GM19463 (cell line): Measurements from ENCODE around the gene SYNE3.

ENCODE experiments used
- ATAC-seq: cut with Tn5 transposase; IDR thresholded peaks from one replicate; pipeline ENCODE4 v1.9.1; 2021; ENCODE audit warnings: mild to moderate bottlenecking, moderate library complexity; ENCODE audit not compliant: unreplicated experiment

Gene SYNE3

DNA sequence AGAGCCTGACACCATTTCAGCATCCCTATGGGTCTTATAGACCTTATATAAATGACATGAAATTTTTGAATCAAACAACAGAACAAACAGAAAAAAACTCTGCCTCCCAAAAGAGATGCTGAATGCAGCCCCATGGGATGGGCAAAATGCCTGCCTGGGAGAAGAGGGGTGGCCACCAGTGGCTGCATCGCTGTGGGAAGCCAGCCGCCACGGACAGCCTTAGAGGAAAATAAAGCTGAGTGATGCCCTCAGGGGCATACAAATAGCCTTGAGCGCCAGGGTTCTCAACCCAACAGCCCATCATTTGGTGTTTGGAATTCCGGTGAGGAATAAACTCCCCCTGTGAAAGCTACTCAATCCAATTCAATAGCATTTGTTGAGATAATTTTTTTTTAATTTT is 22.9 kb downstream of the SYNE3 start:
- ATAC-seq: no peak

DNA sequence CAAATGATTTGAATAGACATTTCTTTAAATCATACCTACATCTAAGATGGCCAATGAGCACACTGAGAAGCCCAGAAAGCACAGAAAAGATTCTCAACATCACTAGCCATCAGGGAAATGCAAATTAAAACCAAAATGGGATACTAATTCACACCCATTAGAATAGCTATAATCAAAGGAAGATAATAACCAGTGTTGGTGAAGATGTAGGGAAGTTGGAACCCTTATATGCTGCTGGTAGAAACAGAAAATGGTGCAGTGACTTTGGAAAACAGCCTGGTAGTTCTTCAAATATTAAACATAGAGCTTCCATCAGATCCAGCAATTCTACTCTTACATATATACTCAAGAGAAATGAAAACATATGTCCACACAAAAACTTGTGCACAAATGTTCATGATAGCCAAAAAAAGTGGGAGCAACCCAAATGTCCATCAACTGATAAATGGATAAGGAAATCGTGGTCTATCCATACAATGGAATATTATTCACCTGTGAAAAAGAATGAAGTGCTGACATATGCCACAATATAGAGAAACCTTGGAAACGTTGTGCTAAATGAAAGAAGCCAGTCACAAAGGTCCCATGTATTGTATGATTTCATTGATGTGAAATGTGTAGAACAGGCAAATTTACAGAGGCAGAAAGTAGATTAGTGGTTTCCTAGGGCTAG is 24.4 kb downstream of the SYNE3 start:
- ATAC-seq: no peak

DNA sequence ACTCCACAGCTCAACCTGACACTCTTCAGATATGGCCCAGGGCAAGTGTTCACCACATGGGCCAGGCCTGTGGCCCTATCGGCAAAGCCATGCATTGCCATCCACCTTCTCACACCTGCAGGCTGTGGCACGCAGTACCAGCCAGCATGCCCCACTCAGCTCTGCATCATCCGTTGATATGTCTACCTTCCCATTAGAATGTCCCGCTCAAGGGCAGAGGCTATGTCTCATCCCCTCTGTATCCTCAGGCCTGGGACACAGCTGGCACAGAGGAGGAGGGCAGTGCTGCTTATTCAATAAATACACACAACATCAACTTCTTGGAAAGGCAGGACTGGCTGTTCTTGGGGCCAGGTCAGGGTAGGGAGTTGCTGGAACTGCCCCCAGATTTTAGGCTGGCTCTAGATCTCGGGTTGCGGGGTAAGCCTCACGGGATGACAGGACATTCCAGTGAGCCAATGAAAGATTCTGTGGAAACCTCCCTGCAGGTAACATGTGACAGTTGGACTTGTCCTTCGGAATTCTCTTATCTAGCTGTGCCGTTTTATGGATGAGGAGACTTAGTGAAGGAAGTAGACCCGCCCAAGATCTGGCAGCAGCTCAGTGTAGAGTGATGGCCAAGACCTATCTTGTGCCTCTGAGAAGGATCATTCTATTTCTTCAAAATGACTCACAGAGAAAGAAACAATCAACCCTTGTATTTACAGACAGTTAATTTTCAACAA is 25.6 kb downstream of the SYNE3 start:
- ATAC-seq: no peak

DNA sequence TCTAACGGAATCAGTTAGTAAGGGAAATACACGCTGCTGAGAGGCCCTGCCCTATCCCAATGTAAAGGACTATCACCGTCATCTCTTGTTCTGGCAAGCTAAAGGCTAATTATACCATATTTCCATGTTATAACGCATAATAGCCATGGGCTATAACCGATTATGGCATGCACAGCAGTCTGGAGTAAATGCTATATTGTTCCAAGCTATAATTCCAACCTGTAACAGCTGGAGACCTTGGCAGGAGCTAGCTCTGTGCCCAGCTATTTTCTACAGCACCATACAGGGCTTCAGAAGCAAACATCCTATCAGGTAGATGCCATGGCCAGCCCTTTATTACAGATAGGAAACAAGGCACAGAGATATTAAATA is 26.3 kb downstream of the SYNE3 start:
- ATAC-seq: no peak

DNA sequence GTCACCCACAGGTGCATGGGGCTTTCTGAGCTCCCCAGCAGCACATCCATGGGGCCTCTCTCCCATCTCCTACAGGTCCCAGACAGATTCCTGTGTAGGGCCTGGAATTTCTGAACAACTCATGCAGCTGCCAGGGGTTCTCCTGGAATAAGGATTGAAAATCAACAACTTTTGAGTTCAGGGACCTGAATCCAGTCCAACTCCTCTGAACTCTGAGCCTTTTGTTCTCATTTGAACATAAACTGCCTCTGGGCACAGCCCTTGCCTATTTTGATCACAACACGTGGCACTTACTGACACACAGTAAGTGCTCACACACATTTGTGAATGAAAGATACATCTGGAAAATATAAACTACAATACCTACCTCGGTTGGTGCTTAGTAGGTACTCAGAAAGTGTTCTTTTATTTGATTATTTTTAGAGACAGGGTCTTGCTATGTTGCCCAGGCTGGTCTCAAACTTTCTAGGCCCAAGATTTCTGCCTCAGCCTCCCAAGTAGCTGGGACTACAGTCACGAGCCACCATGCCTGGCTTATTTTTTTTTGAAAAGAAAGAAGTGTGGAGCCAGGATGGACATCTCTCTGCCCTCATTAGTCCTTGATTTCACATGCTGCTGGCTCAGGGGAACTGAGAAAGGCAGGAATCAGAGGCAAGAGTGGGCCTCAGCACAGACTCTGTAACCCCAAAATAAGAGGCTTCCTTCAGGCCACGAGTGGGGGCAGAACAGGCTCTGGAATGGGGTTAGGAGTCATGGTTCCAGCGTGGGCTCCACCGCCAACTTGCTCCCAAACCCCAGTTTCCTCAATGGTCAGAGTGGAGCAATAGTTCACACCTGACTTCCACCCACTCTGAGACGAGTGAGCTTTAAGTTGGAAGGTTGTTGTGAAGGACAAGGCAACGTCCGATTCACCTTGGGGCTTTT is 27.0 kb downstream of the SYNE3 start:
- no peak for ATAC-seq

DNA sequence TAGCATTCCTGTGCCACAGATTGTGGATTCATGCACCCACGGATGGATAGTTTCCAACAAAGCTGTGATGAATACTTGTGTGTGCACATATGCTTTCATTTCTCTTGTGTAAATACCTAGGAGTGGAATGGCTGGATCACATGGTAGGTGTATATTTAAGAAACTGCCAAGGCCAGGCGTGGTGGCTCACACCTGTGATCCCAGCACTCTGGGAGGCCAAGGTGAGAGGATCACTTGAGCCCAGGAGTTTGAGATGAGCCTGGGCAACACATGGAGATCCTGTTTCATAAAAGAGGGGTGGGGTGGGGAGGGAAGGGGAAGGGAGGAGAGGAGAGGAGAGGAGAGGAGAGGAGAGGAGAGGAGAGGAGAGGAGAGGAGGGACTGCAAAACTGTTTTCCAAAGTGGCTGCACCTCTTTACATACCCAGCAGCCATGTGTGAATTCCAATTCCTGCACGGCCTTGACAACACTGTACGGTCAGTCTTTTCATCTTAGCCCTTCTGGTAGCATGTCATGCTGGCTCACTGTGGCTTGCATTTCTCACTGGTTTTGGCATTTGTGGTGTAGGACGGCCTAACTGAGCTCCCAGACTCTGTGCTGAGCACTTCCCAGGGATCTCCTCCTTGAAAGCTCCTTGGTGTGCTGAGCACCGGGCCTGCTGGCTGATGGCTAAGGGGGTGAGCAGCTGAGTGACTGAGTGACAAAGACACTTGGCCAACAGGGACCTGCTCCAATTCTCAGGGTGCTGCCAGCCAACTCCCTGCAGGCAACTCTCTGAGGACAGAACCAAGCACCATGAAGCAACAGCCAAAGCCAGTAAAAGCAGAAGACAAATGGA is 27.9 kb downstream of the SYNE3 start:
- no peak for ATAC-seq

DNA sequence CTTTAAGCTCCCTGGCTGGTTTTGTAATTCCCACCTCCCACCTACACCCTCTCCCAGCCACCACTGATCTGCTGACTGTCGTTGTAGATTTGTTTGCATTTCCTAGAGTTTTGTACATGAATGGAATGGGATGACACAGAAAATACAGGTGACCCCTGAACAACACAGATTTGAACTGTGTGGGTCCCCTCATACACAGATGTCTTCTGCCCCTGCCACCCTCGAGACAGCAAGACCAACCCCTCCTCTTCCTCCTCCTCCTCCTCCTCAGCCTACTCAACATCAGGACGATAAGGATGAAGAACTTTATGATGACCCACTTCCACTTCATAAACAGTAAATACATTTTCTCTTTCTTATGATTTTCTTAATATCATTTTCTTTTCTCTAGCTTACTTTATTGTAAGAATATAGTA is 28.8 kb downstream of the SYNE3 start:
- ATAC-seq: no peak

DNA sequence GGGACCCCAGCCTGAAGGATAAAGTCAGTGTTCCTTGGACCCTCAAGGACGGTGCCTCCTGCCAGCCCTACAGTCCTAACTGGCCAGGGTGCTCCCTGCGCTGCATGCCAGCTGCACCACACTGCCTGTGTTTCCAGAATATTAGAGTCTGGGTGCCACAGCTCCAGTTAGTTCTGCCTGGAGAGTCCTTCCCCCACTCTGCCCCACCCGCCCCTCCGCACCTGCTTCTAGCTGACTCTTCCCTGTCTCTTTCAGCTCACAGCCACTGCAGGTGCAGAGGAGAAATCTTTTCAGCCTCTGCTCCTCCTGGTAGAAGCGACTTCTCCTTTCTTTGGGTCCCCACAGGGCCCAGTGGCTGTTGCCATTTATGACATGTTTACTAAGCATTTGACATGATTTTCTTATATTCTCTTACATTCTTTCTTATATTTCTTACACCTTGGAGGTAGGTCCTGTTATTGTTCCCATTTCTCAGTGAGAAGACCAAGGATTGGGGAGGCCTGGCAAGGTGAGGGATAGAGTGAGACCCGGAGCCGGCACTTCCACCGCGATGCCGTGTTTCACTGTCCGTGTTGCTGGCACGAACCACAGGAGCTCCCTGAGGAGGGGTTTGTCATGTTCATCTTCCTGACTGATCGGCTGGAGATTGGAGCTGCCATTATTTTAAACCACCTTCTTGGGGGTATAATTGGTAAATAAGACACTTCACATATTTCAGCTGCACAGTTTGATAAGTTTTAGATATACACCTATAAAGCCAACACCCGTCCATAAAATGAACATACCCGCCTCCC is 29.4 kb downstream of the SYNE3 start:
- no peak for ATAC-seq

DNA sequence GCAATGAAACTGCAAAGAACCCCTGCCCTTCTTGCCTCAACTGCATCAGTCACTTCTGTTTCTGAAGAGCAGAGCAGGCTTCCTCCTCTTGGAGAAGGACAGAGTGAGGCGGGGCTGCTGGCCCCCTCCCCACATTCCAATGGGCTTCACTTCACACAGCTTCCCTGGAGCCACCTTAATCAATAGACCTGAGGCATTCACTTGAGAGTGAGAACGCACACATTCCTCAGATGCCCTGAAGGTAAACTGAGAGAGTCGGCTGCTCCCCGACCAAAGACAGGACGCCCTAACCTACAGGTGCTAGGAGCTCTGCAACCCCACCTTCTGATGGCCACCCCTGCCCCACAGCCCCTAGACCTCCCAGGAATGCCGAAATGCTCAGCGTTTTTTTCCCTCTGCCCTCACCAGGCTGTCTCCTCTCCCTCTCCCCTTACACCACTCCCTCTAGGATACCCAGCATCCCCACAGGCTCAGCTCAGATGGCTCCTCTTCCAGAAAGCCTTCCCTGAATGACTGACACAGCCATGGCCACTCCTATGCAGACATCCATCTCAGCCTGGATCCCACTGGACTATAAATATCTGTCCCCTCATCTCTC is 31.1 kb downstream of the SYNE3 start:
- no peak for ATAC-seq

DNA sequence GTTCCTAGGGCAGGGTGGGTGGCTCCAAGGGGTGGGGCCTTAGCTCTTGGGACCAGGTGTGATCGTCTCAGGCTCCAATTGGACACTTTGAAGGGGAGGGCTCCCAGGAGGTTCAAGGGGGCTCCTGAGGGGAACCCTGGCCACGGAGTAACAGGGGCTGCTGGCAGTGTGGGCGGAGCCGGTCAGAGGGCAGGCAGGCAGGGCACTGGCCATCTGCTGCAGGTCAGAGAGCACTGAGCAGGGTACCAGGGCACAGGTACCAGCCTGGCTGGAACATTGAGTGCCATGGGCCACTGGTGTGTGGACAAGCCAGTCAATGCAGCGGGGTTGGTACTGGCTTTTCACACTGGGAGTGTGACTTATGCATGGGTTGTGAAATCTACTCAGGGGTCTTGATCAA is 32.2 kb downstream of the SYNE3 start:
- no peak for ATAC-seq

DNA sequence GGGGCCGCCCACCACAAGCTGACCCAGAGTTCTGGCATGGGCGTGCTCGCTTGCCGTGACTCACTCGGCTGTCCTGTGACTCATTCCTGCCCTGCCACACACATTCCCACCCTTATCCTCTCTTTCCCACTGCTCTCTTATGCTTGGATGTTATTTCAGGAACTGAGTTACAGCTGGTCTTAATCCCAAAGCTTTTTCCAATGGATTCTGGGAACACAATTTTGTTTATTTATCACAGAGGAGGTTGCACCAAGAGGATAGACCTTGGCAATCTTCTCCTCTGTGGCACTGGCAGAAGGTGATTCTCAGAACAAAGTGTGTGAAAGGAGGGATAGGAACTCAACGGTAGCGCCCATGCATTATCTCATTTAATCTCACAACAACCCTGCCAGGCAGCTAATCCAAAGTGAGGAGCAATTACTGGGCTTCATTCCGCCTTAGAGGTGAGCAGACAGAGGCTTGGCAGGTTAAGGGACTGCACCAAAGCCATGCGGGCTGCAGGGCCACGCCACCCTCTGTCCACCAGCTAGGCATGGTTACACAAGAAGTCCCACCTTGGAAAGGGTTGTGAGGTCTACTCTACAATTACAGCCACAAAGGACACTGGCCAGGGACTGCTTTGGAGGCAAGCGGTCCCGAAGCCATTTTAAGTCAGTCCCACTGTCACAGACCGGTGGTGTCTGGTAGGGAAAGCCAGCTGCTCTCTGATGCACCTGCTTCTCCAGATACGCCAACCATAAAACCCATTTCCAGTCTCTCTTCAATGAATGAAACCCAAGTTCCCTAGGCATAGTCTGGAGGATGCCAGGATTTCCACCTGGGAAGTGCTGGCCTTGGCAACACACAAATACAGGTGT is 32.9 kb downstream of the SYNE3 start:
- ATAC-seq: no peak

DNA sequence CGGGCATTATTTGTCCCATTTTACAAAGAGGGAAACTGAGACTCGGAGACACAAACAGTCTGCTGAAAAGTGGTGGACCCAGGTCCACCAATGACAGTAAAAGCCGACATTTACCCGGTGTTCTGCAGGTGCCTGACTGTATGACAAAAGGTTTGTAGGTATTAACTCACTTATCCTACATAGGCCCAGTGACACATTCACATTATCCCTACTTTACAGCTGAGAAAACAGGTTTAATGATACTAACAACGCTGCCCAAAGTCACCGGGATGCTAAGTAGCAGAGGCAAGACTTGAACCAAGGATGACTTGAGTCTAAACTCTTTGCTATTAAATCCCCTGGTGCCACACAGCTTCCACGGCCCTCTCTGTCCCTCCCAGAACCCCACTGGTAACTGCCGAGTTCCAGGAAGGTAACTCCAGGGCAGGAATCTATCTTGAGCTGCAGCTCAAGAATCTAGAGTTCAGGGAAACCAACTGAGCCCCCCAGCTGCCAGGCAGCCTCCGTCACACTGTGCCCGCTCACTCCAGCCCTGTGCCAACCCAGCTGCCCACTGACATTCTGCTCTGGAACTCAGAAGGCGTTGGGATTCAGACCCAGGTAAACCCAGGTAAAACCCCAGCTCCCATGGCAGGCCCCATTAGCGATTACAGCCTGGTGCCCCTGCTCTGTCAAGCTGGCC is 33.7 kb downstream of the SYNE3 start:
- ATAC-seq: no peak

DNA sequence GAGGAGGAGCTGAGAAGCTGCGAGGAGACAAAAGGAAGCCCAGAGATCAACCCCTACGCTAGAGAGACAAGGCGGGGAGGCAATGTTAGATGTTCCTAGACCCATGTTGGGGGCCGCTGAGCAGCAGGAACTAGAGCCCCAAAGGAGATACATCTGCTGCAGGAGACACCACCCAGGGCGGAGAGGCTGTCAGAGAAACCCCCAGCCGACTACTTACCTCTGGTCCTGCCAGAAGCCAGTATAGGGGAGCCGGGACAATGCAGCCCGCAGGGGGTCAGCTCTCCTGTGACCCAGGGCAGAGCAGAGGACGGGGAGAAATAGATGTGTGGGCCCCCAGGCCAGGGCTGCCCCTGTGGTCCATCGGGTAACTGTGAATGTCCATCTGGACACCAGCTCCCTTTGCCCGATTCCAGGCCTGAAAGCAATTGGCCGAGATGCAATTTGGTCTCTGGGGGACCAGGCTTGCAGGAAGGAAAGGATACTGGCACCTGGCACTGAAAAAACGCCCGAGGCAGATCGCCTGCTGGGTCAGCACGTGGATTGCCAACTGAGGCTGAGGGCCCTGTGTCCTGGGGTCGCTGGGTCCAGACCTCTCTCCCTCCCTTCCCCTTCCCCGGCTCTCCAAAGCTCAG is 34.9 kb downstream of the SYNE3 start:
- no peak for ATAC-seq

DNA sequence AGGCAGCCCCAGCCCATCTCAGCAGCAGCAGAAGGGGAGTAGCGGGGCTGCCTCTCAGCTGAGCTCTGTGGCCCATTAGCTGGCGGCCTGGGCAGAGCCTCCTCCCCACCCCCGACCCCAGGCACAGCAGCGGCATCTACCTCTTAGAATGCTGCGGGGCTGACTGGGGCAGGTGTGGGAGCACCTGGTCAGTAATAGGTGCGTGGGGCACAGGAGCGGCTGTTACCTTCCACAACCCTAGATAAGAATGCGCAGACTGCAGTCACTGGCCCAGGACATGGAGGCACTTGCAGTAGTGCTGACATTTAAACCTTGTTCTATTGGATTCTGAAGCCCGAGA is 35.6 kb downstream of the SYNE3 start:
- ATAC-seq: no peak

DNA sequence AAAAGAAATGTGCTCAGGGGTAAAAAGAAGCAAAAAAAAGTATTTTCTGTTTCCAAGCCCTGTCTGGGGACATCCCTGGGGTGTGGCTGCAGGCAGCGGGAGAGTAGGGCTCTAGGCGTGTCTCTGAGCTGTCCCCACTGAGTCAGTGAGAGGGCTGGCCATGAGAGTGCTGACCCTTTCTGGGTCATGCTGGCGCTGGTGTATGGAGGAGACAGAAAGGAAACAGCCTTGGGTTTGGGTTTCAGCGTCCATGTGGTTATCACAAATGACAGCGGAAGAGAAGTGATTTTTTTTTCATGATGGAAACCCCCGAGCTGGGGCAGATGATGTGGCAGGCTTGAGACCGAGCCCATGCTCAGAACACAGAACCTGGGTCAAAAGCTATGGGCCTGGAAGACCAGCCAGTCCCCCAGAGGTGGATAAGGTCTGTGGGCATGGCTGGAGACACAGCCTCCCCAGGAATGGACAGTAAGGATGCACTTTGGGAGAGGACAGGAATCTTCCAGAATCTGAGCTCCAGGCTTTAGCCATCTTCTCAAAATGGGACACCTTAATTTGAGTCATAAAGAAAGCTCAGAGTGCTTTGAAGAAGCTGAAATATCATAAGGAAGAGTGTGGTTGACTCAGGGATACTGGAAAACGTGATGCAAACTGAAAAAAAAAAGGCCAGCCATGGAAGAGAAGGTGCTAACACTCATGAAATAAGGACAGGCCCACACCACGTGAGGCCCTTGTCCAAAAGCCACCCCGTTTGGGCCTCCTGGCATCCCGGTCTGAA is 36.2 kb downstream of the SYNE3 start:
- no peak for ATAC-seq

DNA sequence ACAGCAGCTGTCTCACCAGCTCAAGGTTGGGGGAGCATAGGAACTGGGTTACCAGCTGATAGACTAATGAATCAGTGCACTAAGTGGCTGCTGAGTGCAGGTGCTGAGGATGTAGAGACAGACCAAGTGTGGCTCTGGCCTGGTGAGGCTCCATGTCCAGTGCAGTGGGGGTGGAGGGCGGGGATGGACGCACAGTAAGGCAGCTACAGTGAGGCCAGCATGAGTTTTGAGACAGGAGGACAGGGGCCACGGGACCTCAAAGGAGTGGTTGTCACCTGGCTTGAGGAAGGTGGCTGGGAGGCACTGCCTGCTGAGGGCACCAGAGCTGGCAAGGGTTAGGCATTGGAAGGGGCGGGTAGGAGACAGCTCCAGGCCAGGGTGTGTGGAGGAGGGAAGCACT is 37.0 kb downstream of the SYNE3 start:
- ATAC-seq: no peak

DNA sequence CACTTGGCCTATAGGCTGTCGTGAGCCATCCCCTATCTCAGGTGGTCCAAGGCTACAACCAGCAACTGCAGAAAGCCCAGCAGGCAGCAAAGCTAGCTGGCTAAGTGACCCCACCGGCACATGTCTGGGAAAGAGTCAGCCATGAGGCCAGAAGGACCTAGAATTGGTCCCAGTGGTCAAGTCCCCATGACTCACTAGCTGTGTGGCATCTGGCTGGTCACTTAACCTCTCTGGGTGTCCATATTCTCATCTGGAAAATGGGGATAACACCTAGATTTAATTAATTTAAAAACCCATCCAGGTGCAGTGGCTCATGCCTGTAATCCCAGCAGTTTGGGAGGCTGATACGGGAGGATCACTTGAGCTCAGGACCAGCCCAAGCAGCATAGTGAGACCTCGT is 37.6 kb downstream of the SYNE3 start:
- no peak for ATAC-seq
